Stimulated activated effector memory CD8-positive, alpha-beta T cell treated with anti-CD3 and anti-CD28 coated beads, Interleukin-12 subunit alpha, Interleukin-12 subunit beta, amount 100 ng/mL, for 72 hours (primary cell): ENCODE data around the gene JARID2.

Experiments
- ATAC-seq: fragments of 150-1000 bp; cut with Tn5 transposase; 2 replicates; pipeline ENCODE4 v1.10.0; 2021
- DNase-seq, 2 donors: peaks; one replicate each; pipeline ENCODE4 v3.0.0; 2021 to 2022; ENCODE audit warnings: low spot score in 2 of 2
- H3K27ac Mint-ChIP-seq: one replicate; pipeline ENCODE4 v1.8.0; 2022; ENCODE audit warnings: mild to moderate bottlenecking, mixed read lengths
- H3K36me3 Mint-ChIP-seq: one replicate; pipeline ENCODE4 v1.8.0; 2022; ENCODE audit warnings: mild to moderate bottlenecking, mixed read lengths
- H3K4me1 Mint-ChIP-seq: one replicate; pipeline ENCODE4 v1.8.0; 2022; ENCODE audit warnings: mixed read lengths
- H3K4me3 Mint-ChIP-seq: one replicate; pipeline ENCODE4 v1.8.0; 2022; ENCODE audit warnings: mild to moderate bottlenecking, mixed read lengths
- H3K9me3 Mint-ChIP-seq: one replicate; pipeline ENCODE4 v1.8.0; 2022; ENCODE audit warnings: mixed read lengths

JARID2 gene

DNA sequence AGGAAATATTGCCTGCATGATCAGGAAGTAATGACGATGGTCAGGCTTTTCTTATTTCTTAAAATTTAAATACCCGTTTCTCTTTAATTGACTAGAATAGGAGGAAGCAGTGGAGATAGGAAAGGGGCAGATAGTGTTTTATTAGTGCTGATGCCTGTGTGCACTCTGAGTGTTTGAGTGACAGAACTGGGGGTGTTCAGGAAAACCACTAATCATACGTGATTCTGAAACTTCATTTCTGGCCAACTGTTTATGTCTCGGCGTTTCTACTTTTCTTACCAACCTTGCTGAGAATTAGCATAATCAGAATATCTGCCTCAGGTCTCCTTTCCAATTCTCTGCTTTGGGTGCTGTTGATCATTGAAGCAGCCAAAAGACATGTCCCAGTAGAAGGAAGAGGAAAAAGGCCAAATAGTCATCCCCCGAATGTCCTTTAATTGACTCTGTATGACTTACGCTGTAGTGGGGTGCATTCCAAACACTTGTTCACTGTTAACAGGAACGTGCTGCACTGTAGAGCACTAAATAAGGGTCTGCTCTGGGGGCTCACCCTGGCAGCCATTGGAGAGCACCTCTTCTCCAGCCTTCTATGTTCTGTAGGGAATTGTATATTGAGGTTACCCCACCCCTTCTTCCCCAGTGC lies 152.9 kb downstream of the JARID2 start:
- Mint-ChIP-seq H3K36me3 (peaks cover 17% of the 10 kb centered on the region), H3K27ac (peak overlapping the region; percentile 65), H3K9me3 (no peaks in the 10 kb centered on the region), H3K4me1 (peaks cover 67% of the 10 kb centered on the region), H3K4me3 (peak overlapping the region; percentile 52)
- DNase-seq (no peak), ATAC-seq (peak; percentile 80)

DNA sequence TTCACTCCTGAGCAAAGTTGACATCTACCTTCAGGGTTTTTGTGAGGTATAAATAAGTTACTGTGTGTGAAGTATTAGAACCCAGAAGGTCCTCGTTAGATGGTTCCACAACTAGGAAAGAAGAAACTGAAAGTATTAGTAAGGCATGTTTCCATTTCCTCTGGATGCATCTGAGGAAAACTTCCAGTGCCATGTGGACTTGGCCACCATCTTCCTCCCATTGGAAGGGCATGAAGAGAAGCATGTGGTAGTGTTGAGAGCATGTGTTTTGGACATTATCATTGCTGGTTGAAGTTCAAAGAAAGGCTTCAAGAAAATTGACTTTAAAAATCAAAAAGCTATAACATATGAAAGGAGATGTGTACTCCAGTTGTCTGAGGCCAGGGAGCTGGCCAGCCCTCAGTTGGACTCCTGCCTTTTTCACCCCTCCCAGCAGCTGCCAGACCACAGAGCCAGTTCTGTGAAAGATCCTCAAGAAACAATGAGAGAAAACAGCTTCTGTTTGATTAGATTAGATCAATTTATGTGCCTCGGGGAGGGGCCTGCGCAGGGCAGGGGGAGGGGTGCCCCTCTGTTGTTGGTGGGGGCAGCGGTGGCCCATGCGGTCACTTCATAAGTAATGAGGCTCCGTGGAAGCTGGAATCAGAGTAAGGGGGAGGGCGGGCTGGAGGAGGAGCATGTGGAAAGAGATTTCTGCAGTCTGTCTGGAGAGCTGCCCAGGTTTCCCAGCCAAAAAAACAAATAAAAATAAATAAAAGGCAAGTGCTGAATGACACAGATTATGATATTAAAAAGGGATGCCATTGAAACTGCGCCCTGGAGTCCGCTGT lies 154.0 kb downstream of the JARID2 start:
- DNase-seq (no peak), ATAC-seq (no peak)
- Mint-ChIP-seq H3K27ac (peak overlapping the region; percentile 58), H3K36me3 (peaks cover 6% of the 10 kb centered on the region), H3K4me1 (peaks cover 70% of the 10 kb centered on the region), H3K4me3 (peak overlapping the region; percentile 36), H3K9me3 (no peaks in the 10 kb centered on the region)

DNA sequence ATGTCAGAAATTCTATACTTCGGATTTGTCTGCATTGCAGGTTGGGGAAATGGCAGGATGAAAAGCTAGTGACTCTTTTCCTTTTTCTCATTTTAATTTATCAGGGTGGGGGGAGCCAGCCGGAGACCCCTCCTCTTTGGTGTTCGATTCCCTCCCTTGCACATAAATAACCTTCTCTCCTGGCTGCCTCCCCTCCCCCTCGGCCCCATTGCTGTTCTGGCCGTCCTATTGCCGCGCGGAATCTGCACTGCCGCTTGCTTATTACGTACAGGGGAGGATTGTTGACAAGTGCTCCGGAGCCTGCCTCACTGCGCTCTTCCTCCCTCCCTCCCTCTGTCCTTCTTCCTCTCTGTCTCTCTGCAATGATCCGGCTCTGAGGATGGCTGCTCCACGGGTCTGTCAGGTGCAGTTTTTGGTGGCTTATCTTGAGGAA lies 154.7 kb downstream of the JARID2 start:
- ATAC-seq (no peak), DNase-seq (no peak)
- Mint-ChIP-seq H3K4me3 (peak overlapping the region; percentile 36), H3K4me1 (peaks cover 67% of the 10 kb centered on the region), H3K36me3 (no peaks in the 10 kb centered on the region), H3K27ac (peak overlapping the region; percentile 58), H3K9me3 (no peaks in the 10 kb centered on the region)

DNA sequence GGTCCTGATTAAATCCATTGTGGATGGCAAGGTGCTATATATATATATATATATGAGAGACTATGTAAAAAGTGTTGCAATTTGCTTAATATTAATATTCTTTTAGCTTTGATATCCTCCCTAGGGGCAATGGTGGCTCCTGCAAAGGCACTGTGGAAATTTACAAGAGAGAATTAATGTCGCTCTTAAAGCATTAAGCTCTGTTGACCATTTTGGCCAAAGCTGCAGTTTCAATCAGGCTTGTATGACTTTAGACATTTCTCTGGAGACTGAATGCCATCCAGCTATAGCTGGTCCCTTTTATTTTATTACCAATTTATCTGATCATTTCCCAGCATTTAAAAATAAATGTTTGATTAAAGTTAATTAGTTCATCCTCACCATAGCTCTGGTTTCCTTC lies 155.3 kb downstream of the JARID2 start:
- DNase-seq (no peak), ATAC-seq (no peak)
- H3K4me1 Mint-ChIP-seq, result peaks cover 69% of the 10 kb centered on the region
- no peaks in the 10 kb centered on the region for H3K9me3 Mint-ChIP-seq
- no peak overlapping the region for H3K4me3 Mint-ChIP-seq
- H3K27ac Mint-ChIP-seq, result peak overlapping the region; percentile 58
- H3K36me3 Mint-ChIP-seq, result no peaks in the 10 kb centered on the region

DNA sequence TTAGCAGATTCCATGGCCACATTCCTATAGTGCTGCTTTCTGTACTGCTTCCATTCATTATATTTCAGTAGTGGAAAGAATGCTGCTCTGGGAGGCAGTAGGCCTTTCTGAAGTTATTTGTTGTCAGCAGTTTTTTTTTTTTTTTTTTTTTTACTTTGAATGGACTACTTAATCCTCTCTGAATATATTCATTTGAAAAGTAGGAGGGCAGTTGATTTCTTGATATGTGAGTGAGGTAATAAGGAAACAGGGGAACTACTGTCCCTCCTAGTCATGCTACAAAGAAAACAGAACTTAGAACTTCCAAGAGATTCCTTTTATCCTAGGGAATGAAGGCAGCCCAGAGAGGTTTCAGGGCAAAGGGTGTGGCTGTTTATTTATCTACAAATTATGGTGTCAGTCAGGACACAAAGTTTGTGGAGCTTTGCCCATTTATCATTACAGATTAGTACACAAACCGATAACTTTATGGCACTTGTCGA lies 155.9 kb downstream of the JARID2 start:
- no peak overlapping the region for H3K4me3 Mint-ChIP-seq
- no peaks in the 10 kb centered on the region for H3K9me3 Mint-ChIP-seq
- no peak overlapping the region for H3K27ac Mint-ChIP-seq
- DNase-seq, result no peak
- ATAC-seq, result no peak
- H3K36me3 Mint-ChIP-seq, result no peaks in the 10 kb centered on the region
- peaks cover 72% of the 10 kb centered on the region for H3K4me1 Mint-ChIP-seq

DNA sequence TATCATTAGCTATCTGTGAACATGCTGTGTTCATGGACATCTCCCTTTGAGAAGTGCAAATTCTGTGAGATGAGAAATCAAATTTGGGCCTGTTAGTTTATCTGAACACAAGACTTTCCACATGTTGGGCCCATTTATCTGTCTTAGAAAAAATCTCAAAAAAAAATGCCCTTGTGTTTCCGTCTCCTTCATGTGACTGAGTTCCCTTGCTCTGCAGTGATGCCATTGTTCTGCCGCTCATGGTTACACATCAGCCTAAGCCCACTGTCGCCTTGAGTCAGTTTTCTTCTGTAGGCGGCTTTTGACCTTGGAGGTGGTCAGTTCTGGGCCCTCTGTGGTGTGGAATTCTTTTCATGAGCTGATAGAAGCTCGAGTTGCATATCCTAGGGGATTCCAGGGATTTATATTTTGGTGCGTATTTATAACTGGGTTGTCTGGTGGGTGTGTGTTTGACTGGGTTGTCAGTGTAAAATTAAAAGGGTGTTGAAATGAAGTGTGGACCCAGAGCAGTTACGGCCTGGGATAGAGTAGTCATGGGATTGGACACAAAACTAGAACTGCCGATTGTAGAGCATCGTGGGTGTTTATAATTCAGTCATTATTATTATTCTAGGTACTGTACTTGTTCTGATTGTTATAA lies 156.7 kb downstream of the JARID2 start:
- ATAC-seq, result no peak
- no peak overlapping the region for H3K27ac Mint-ChIP-seq
- DNase-seq, result no peak
- H3K9me3 Mint-ChIP-seq, result no peaks in the 10 kb centered on the region
- peaks cover 75% of the 10 kb centered on the region for H3K4me1 Mint-ChIP-seq
- no peaks in the 10 kb centered on the region for H3K36me3 Mint-ChIP-seq
- no peak overlapping the region for H3K4me3 Mint-ChIP-seq

DNA sequence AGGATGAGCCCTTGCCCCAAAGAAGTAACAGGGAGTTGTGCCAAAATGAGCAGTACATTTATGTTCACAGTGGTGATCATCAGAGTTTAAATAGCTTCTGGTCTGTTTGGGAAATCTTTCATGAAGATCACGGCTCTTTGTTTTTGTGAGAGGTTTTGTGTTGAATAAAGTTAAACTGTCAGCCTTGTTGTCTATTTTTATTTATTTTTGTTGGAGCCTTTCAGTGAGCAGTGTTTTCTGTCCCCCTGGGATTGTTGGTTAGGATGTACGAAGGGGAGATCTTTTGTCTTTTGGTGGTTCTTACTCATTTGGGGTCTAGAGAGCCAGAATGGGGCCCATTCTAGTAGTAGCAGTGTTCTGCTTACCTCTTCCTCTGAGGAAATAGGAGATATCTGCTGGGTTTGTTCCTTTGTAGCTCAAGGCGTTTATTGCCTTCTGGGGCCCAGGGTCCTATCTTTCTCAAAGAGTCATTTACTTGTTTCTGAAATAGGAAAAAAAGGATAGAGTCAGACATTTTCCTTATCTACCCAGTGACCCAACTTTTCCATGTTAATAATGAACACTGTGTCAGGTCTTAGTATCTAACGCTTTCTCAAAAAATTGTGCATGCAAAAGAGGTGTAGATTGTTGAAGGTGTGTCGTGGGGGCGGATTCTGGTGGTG lies 157.4 kb downstream of the JARID2 start:
- peaks cover 79% of the 10 kb centered on the region for H3K4me1 Mint-ChIP-seq
- ATAC-seq, result no peak
- no peaks in the 10 kb centered on the region for H3K36me3 Mint-ChIP-seq
- DNase-seq, result no peak
- no peak overlapping the region for H3K4me3 Mint-ChIP-seq
- H3K27ac Mint-ChIP-seq, result peak overlapping the region; percentile 23
- H3K9me3 Mint-ChIP-seq, result no peaks in the 10 kb centered on the region

DNA sequence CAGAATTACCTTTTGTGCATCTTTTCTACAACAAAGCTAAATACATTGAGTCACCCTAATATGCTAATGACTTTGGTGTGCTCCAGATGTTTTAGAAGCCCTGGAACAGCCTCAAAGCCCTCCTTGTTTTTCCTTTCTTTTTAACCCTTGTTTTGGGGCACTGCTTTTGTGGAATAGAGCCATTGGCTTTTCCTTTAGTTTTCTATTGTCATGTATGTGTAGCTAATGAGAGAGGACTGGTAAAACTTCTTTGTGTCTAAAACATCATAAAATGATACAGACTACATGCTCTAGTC lies 158.8 kb downstream of the JARID2 start:
- Mint-ChIP-seq H3K4me1 (peaks cover 78% of the 10 kb centered on the region), H3K36me3 (no peaks in the 10 kb centered on the region), H3K4me3 (no peak overlapping the region), H3K9me3 (no peaks in the 10 kb centered on the region), H3K27ac (peak overlapping the region; percentile 23)
- no peak for ATAC-seq
- no peak for DNase-seq

DNA sequence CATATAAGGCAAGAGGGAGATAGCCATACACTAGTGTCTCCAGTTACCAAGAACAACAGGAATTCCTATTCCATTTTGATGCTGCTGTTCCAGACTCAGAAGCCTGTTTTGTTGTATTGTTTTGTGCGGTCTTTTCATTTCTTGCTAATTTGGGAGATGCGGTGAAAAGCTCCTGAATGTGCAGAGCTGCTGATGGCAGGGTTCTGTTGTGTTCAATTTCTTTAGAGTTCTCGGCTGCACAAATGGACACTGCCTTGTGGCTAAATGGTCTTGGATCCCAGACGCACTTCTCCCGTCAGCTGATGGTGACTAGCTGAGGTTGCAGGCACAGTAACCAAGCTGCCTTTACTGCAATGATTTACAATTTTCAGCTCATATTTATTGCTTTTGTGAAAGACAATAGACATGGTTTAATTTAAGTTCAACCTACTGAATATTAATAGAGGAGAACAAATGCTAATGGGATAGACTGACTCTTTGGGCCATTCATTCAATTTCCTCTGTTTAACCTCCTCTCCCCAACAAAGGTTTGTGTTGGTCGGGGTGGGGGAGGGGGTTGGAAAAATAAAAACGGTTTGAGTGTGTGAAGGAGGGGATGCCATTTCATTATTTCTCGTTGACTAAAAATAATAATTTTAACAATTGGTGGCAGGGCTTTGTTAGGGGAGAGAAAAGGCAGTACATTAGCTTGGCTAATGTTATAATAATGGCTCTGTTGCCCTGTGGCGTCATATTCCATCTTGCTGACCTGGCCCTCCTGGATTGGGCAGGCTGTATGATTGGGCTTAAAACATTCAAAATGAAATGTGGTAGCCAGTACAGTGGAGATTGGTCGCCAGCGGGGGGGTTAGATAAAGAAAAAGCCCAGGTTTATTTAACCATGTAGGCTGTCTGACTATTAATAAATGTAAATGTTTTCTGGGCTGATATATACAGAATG lies 159.5 kb downstream of the JARID2 start:
- Mint-ChIP-seq H3K27ac (no peak overlapping the region), H3K4me3 (no peak overlapping the region), H3K9me3 (no peaks in the 10 kb centered on the region), H3K36me3 (peaks cover 6% of the 10 kb centered on the region), H3K4me1 (peaks cover 79% of the 10 kb centered on the region)
- ATAC-seq (no peak), DNase-seq (no peak)

DNA sequence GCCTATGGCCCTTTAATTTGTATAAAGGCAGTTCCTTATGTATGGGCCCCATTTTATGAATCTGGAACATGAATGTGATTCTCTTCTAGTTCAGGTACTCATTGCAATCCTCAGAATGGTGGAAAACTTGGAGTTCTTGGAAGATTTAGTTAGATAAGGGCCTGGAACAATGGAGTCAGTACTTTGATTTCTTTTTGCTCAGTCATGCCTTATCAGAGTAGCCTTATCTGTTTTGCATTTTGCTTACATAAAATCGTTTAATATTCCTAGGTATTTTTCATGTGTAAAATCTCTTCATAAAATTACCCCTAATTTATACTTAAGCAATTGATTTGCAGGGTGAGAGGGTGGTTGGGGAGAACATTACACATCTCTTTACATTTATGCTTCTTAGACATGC lies 160.6 kb downstream of the JARID2 start:
- ATAC-seq (no peak), DNase-seq (no peak)
- no peak overlapping the region for H3K4me3 Mint-ChIP-seq
- no peaks in the 10 kb centered on the region for H3K9me3 Mint-ChIP-seq
- peaks cover 81% of the 10 kb centered on the region for H3K4me1 Mint-ChIP-seq
- H3K36me3 Mint-ChIP-seq, result peaks cover 16% of the 10 kb centered on the region
- no peak overlapping the region for H3K27ac Mint-ChIP-seq

DNA sequence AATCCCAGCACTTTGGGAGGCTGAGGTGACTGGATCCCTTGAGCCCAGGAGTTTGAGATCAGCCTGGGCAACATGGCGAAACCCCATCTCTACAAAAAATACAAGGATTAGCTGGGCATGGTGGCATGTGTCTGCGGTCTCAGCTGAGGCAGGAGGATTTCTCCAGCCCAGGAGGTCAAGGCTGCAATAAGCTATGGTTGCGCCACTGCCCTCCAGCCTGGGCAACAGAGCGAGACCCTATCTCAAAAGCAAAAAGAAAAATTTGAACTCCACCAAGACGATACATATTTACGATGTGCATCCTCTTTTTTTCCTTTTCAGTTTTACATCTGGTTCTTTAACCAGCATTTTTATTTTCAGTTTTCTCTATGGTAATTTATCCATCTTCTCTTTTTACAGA lies 162.1 kb downstream of the JARID2 start:
- Mint-ChIP-seq H3K9me3 (no peaks in the 10 kb centered on the region), H3K36me3 (peaks cover 32% of the 10 kb centered on the region), H3K4me3 (no peak overlapping the region), H3K27ac (no peak overlapping the region), H3K4me1 (peaks cover 79% of the 10 kb centered on the region)
- no peak for ATAC-seq
- DNase-seq, result no peak

DNA sequence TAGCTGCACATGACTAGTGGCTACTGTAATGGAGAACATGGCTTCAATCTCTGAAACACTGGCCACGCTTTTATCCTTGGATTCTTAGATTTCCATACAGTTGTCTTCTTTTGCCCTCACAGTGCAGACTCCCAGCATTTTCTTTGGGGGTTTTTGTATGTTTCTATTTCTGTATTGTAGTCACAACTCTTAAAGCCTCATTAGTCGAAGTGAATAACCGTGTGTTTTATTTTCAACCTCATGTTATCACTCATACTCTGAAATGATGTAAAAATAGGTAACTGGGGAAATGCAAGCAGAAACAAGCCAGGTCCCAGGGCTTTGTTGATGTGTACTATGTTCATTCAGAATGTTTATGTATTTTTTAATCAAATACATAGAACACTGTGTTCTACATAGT lies 162.9 kb downstream of the JARID2 start:
- ATAC-seq, result peak; percentile 58
- DNase-seq, result no peak
- no peaks in the 10 kb centered on the region for H3K9me3 Mint-ChIP-seq
- peaks cover 72% of the 10 kb centered on the region for H3K4me1 Mint-ChIP-seq
- peaks cover 39% of the 10 kb centered on the region for H3K36me3 Mint-ChIP-seq
- H3K4me3 Mint-ChIP-seq, result no peak overlapping the region
- H3K27ac Mint-ChIP-seq, result no peak overlapping the region

DNA sequence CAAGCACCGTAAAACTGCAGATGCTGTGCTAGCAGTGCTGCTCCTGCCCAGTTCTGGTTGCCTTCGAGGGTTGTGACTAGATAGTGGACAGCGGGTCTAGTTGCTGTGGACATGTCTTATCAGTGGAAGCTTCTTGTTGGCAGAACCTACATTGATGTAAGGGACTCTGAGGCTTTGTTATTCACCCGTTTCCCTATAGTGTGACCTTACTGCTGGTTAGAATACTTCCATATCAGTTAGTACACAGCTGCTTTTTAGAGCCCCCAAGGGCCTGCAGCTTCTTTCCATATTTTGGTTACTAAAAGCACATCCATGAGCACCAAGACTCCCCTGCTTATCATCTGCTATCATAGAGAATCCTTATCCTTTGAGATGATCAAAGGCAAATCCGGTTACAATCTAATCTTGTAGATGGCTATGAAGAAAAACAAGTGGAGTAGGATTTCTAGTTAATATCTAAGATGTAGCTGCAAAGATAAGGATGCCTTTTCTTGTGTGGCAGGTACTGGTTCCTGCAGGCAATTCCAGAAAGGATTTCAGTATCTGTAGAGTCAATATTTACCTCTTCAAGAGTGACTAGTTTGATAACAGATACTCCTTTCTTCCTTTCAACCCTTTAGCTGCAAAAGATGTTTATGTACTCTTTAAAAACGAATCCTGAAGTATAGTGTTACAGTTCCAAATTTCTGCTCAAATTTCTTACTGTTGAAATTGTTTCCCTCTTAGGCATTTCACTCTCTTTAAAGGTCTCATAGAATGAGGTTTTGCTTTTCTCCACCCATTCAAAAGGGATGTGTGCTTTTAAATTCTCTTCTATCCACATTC lies 163.6 kb downstream of the JARID2 start:
- Mint-ChIP-seq H3K36me3 (peaks cover 47% of the 10 kb centered on the region), H3K4me1 (peaks cover 66% of the 10 kb centered on the region), H3K9me3 (no peaks in the 10 kb centered on the region), H3K4me3 (no peak overlapping the region), H3K27ac (peak overlapping the region; percentile 78)
- ATAC-seq (no peak), DNase-seq (no peak)

DNA sequence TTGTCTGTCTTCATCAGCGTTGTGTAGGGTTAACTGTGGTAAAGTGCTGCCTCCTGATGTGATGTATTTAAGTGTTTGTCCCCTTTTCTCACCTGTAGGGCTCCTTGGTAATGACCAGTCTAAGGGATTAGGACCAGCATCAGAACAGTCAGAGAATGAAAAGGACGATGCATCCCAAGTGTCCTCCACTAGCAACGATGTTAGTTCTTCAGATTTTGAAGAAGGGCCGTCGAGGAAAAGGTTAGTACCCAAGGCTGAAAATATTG lies 164.2 kb downstream of the JARID2 start:
- Mint-ChIP-seq H3K9me3 (no peaks in the 10 kb centered on the region), H3K36me3 (peaks cover 52% of the 10 kb centered on the region), H3K27ac (peak overlapping the region; percentile 78), H3K4me1 (peaks cover 60% of the 10 kb centered on the region), H3K4me3 (no peak overlapping the region)
- DNase-seq (no peak), ATAC-seq (no peak)
